Muscle of leg (tissue), 11 donors: ENCODE measurements around the gene ZNF846. TPM values are rescaled to one million over a fixed set of nuclear protein-coding genes. Genes with fewer than 3 reads are reported as not detected.
"Not testable (repeated sequence)": the region's sequence is repeated elsewhere in the genome, so short reads cannot be mapped to it uniquely, and the experiment has no call there.

Source experiments
- DNase-seq: peaks from one replicate; pipeline ENCODE4 v3.0.0; 2013
- H3K27ac ChIP-seq: one replicate; pipeline ENCODE4 v1.5.1; 2013; ENCODE audit warnings: mild to moderate bottlenecking, low read length, control low read depth
- H3K27me3 ChIP-seq: one replicate; pipeline ENCODE4 v1.6.1; 2013; ENCODE audit warnings: low read length; ENCODE audit not compliant: control insufficient read depth, insufficient read depth
- H3K36me3 ChIP-seq: one replicate; pipeline ENCODE4 v1.6.1; 2013; ENCODE audit warnings: low read length; ENCODE audit not compliant: control insufficient read depth, insufficient read depth
- H3K4me1 ChIP-seq: one replicate; pipeline ENCODE4 v1.6.1; 2013; ENCODE audit warnings: low read length; ENCODE audit not compliant: control insufficient read depth, insufficient read depth
- H3K4me3 ChIP-seq: one replicate; pipeline ENCODE4 v1.5.1; 2013; ENCODE audit warnings: low read length, control low read depth
- H3K9me3 ChIP-seq: replicated peaks from 2 replicates; pipeline ENCODE4 v1.6.1; 2013; ENCODE audit warnings: low read depth, low read length; ENCODE audit not compliant: control insufficient read depth
- WGBS: methylation state at CpG from one replicate; pipeline ENCODE4 v1.1.5; 2013; ENCODE audit warnings: missing lambda C conversion rate; ENCODE audit not compliant: insufficient coverage; 5-methylcytosine and 5-hydroxymethylcytosine counted together
- polyA plus RNA-seq, 8 donors: library from polyadenylated mRNA; unstranded; fragments of 120-200 nt; gene quantifications; one replicate each; pipeline versions ENCODE4 v1.2.1 to v1.2.3, GENCODE V29; 2013; ENCODE audit warnings: inconsistent platforms in 1 of 8, low replicate concordance in 1 of 8; ENCODE audit not compliant: insufficient read length in 8 of 8, insufficient read depth in 1 of 8
- total RNA-seq: library from RNA; stranded (reverse); fragments of 120-200 nt; gene quantifications from one replicate; pipeline ENCODE4 v1.2.4, GENCODE V29; 2013

The ZNF846 gene
- total and polyA plus RNA-seq, 9 donors: 6.4 to 12.8 (median 7.7) TPM

- H3K4me1 ChIP-seq: peaks cover 4% of the 10 kb centered on the region
- DNase-seq: peak; percentile 93
- no peak overlapping the region for H3K4me3 ChIP-seq
- no peaks in the 10 kb centered on the region for H3K9me3 ChIP-seq
- H3K36me3 ChIP-seq: no peaks in the 10 kb centered on the region
- no peak overlapping the region for H3K27ac ChIP-seq
- 67% methylated on average over 3 of the region's 6 CpGs for WGBS
- H3K27me3 ChIP-seq: no peaks in the 10 kb centered on the region
Measured at GRCh38 chr19:9796113-9796773, 27.7 kb upstream of the ZNF846 start.

GRCh38 chr19:9793071-9793591 lies 24.6 kb upstream of the ZNF846 start:
- Histone ChIP-seq H3K36me3 (no peaks in the 10 kb centered on the region), H3K4me1 (peaks cover 4% of the 10 kb centered on the region), H3K4me3 (peak overlapping the region; percentile 58), H3K27ac (peak overlapping the region; percentile 93), H3K9me3 (no peaks in the 10 kb centered on the region), H3K27me3 (no peaks in the 10 kb centered on the region)
- WGBS: 16% methylated on average over 30 of the region's 36 CpGs
- peak; percentile 74 for DNase-seq

GRCh38 chr19:9792206-9793070 lies 23.9 kb upstream of the ZNF846 start:
- 0% methylated on average over 49 of the region's 70 CpGs for WGBS
- no peaks in the 10 kb centered on the region for H3K36me3 ChIP-seq

GRCh38 chr19:9791552-9792205 lies 23.1 kb upstream of the ZNF846 start:
- no peaks in the 10 kb centered on the region for H3K36me3 ChIP-seq
- peak; percentile 98 for DNase-seq
- peak overlapping the region; percentile 95 for H3K27ac ChIP-seq
- WGBS: 1% methylated on average over 23 of the region's 50 CpGs
- H3K4me3 ChIP-seq: peak overlapping the region; percentile 62
- no peaks in the 10 kb centered on the region for H3K9me3 ChIP-seq
- no peaks in the 10 kb centered on the region for H3K27me3 ChIP-seq
- H3K4me1 ChIP-seq: peaks cover 4% of the 10 kb centered on the region

More at GRCh38 chr19:9792206-9793070, 23.9 kb upstream of the ZNF846 start:
- Histone ChIP-seq H3K27ac (peak overlapping the region; percentile 95), H3K27me3 (no peaks in the 10 kb centered on the region), H3K9me3 (no peaks in the 10 kb centered on the region), H3K4me1 (peaks cover 4% of the 10 kb centered on the region), H3K4me3 (peak overlapping the region; percentile 62)
- peak; percentile 98 for DNase-seq

- DNase-seq, H3K4me1 ChIP-seq, H3K36me3 ChIP-seq, H3K27me3 ChIP-seq, H3K4me3 ChIP-seq, H3K9me3 ChIP-seq: not testable (repeated sequence)
- peak overlapping the region; percentile 86 for H3K27ac ChIP-seq
- no CpG with 5 or more reads among the region's 6 CpGs for WGBS
Measured at GRCh38 chr19:9791073-9791367, 22.5 kb upstream of the ZNF846 start.

GRCh38 chr19:9789579-9789978 lies 21.0 kb upstream of the ZNF846 start:
- not testable (repeated sequence) for H3K36me3 ChIP-seq, H3K4me3 ChIP-seq, H3K27ac ChIP-seq, DNase-seq, H3K4me1 ChIP-seq, H3K27me3 ChIP-seq, H3K9me3 ChIP-seq
- WGBS: no CpG with 5 or more reads among the region's 5 CpGs

- no peaks in the 10 kb centered on the region for H3K36me3 ChIP-seq
- no peaks in the 10 kb centered on the region for H3K27me3 ChIP-seq
- DNase-seq: no peak
- H3K4me3 ChIP-seq: no peak overlapping the region
- WGBS: 78% methylated on average over 6 of the region's 11 CpGs
- H3K9me3 ChIP-seq: no peaks in the 10 kb centered on the region
- no peak overlapping the region for H3K27ac ChIP-seq
- peaks cover 10% of the 10 kb centered on the region for H3K4me1 ChIP-seq
Measured at GRCh38 chr19:9789066-9789465, 20.5 kb upstream of the ZNF846 start.

- not testable (repeated sequence) for H3K27me3 ChIP-seq
Measured at GRCh38 chr19:9788604-9789003, 20.1 kb upstream of the ZNF846 start.

GRCh38 chr19:9786819-9787218 lies 18.3 kb upstream of the ZNF846 start:
- WGBS: 97% methylated on average over 6 of the region's 8 CpGs
- no peak for DNase-seq
- no peaks in the 10 kb centered on the region for H3K27me3 ChIP-seq
- H3K27ac ChIP-seq: no peak overlapping the region
- no peaks in the 10 kb centered on the region for H3K9me3 ChIP-seq
- no peaks in the 10 kb centered on the region for H3K36me3 ChIP-seq
- H3K4me3 ChIP-seq: no peak overlapping the region
- peaks cover 10% of the 10 kb centered on the region for H3K4me1 ChIP-seq

More at GRCh38 chr19:9788604-9789003, 20.1 kb upstream of the ZNF846 start:
- DNase-seq, H3K4me3 ChIP-seq, H3K9me3 ChIP-seq, H3K4me1 ChIP-seq, H3K36me3 ChIP-seq, H3K27ac ChIP-seq: not testable (repeated sequence)
- WGBS: 90% methylated on average over 4 of the region's 13 CpGs

GRCh38 chr19:9786342-9786741 lies 17.8 kb upstream of the ZNF846 start:
- no peak for DNase-seq

More at GRCh38 chr19:9786342-9786741, 17.8 kb upstream of the ZNF846 start:
- Histone ChIP-seq H3K4me3 (peak overlapping the region; percentile 72), H3K36me3 (no peaks in the 10 kb centered on the region), H3K4me1 (peaks cover 7% of the 10 kb centered on the region), H3K27ac (peak overlapping the region; percentile 99), H3K27me3 (no peaks in the 10 kb centered on the region), H3K9me3 (no peaks in the 10 kb centered on the region)
- WGBS: 83% methylated on average over 1 of the region's 9 CpGs
